H1 (cell line): ENCODE data around the gene TSHZ2.

ENCODE experiments used
- ASH2L ChIP-seq: fragments of 200-600, 300-600 bp; sonication (generic); IDR thresholded peaks from one replicate; pipeline ENCODE4 v1.7.1; 2017; ENCODE audit warnings: low read length
- CBX5 ChIP-seq: fragments of 300-800, 300-1000 bp; sonication (generic); IDR thresholded peaks from 2 replicates; pipeline ENCODE4 v1.7.1; 2016; ENCODE audit warnings: antibody characterized with exemption, low read length, low read depth
- CHD2 ChIP-seq: IDR thresholded peaks from 2 replicates; pipeline ENCODE4 v1.6.1; 2012; ENCODE audit warnings: low read length, improper control_type of control experiment
- EP300 ChIP-seq, 2 experiments: IDR thresholded peaks; 1 replicate in 1 of 2; 2 replicates in 1 of 2; pipeline ENCODE4 v1.6.1; 2011 to 2012; ENCODE audit warnings: low read depth in 2 of 2, low read length in 2 of 2, mild to moderate bottlenecking in 2 of 2, borderline replicate concordance in 1 of 2, inconsistent platforms in 1 of 2, moderate library complexity in 1 of 2
- EZH2 ChIP-seq: fragments of 200-600 bp; sonication (generic); IDR thresholded peaks from 2 replicates; pipeline ENCODE4 v1.7.1; 2012; ENCODE audit warnings: low read depth, mild to moderate bottlenecking, moderate library complexity, low read length, inconsistent platforms; ENCODE audit not compliant: severe bottlenecking
- KDM1A ChIP-seq: fragments of 200-600, 300-600 bp; sonication (generic); IDR thresholded peaks from 2 replicates; pipeline ENCODE4 v1.7.1; 2016; ENCODE audit warnings: mild to moderate bottlenecking, low read length, borderline replicate concordance
- POLR2A ChIP-seq, 2 experiments: IDR thresholded peaks; 1 replicate in 1 of 2; 2 replicates in 1 of 2; pipeline ENCODE4 v1.6.1; 2011; ENCODE audit warnings: low read depth in 2 of 2, low read length in 2 of 2, mild to moderate bottlenecking in 2 of 2; ENCODE audit errors: control extremely low read depth in 1 of 2
- RAD21 ChIP-seq, 2 experiments: IDR thresholded peaks in 1 of 2; conservative IDR thresholded peaks in 1 of 2; 2 replicates each; pipeline ENCODE4 v1.6.1; 2011; ENCODE audit warnings: low read depth in 2 of 2, low read length in 2 of 2, improper control_type of control experiment in 1 of 2, inconsistent platforms in 1 of 2, mild to moderate bottlenecking in 1 of 2, moderate library complexity in 1 of 2
- RXRA ChIP-seq: IDR thresholded peaks from 2 replicates; pipeline ENCODE4 v1.6.1; 2011; ENCODE audit warnings: low read depth, mild to moderate bottlenecking, low read length, moderate library complexity; ENCODE audit not compliant: insufficient read depth
- SP4 ChIP-seq: IDR thresholded peaks from 2 replicates; pipeline ENCODE4 v1.6.1; 2012; ENCODE audit warnings: low read length, inconsistent platforms
- TAF1 ChIP-seq: IDR thresholded peaks from 2 replicates; pipeline ENCODE4 v1.6.1; 2011; ENCODE audit warnings: mild to moderate bottlenecking, low read depth, low read length
- TEAD4 ChIP-seq: IDR thresholded peaks from 2 replicates; pipeline ENCODE4 v1.6.1; 2012; ENCODE audit warnings: low read depth, low read length, inconsistent platforms, mixed read lengths
- ZNF274 ChIP-seq: IDR thresholded peaks from 2 replicates; pipeline ENCODE4 v1.7.0; 2012; ENCODE audit warnings: low read length, borderline replicate concordance; ENCODE audit errors: extremely low read depth
- TF ChIP-seq, protein P1 (sequence below), 3 experiments: IDR thresholded peaks; 1 replicate in 2 of 3; 2 replicates in 1 of 3; pipeline versions ENCODE4 v1.5.1 to v1.6.1; 2011; ENCODE audit warnings: low read length in 3 of 3, mild to moderate bottlenecking in 3 of 3, inconsistent platforms in 2 of 3, low read depth in 1 of 3, moderate library complexity in 1 of 3; ENCODE audit not compliant: insufficient read depth in 1 of 3; ENCODE audit errors: control extremely low read depth in 1 of 3

DNA sequence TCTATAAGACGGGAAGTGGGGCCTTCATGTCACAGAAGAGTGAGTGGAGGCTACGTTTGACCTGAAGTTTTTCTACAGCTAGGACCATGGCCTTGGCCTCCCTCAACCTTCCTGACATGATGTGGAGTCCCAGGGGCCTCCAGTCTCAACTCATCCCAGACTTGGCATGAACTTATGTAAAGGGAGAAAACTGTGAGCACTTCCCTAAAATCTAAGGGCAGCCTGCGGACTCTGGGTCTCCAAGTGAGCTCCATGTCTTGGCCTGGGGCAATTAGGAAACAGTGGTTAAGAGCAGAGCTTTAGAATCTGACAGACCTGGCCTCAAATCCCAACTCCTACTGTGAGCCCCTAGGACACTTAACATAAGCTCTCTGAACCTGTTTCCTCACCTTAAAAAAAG is 439.0 kb downstream of the TSHZ2 start:
- TF ChIP-seq, protein P1, sequence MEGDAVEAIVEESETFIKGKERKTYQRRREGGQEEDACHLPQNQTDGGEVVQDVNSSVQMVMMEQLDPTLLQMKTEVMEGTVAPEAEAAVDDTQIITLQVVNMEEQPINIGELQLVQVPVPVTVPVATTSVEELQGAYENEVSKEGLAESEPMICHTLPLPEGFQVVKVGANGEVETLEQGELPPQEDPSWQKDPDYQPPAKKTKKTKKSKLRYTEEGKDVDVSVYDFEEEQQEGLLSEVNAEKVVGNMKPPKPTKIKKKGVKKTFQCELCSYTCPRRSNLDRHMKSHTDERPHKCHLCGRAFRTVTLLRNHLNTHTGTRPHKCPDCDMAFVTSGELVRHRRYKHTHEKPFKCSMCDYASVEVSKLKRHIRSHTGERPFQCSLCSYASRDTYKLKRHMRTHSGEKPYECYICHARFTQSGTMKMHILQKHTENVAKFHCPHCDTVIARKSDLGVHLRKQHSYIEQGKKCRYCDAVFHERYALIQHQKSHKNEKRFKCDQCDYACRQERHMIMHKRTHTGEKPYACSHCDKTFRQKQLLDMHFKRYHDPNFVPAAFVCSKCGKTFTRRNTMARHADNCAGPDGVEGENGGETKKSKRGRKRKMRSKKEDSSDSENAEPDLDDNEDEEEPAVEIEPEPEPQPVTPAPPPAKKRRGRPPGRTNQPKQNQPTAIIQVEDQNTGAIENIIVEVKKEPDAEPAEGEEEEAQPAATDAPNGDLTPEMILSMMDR (IDR thresholded peaks at IDR 0.05; ENCODE audit: control extremely low read depth in 1 of 3, insufficient read depth in 1 of 3, low read depth in 1 of 3, low read length in 3 of 3) = no peak
- no peak for TF ChIP-seq TAF1
- TF ChIP-seq RXRA = no peak
- TF ChIP-seq RAD21 (IDR thresholded peaks at IDR 0.05 in 1 of 2, conservative IDR thresholded peaks at IDR 0.05 in 1 of 2; ENCODE audit: low read depth in 2 of 2, low read length in 2 of 2) = no peak
- TF ChIP-seq EP300 (IDR thresholded peaks at IDR 0.05; ENCODE audit: borderline replicate concordance in 1 of 2, low read depth in 2 of 2, low read length in 2 of 2) = no peak
- no peak for TF ChIP-seq TEAD4
- no peak for TF ChIP-seq POLR2A (IDR thresholded peaks at IDR 0.05; ENCODE audit: control extremely low read depth in 1 of 2, low read depth in 2 of 2, low read length in 2 of 2)
- no peak for TF ChIP-seq EZH2
- no peak for TF ChIP-seq KDM1A
- no peak for TF ChIP-seq CBX5
- TF ChIP-seq SP4 = no peak
- TF ChIP-seq ZNF274 = no peak
- TF ChIP-seq CHD2 = no peak
- no peak for TF ChIP-seq ASH2L
